GM18909 (cell line): ENCODE results near the gene ZFAND2A.
"Not testable (repeated sequence)": the region's sequence is repeated elsewhere in the genome, so short reads cannot be mapped to it uniquely, and the experiment has no call there.

ENCODE experiments used
- ATAC-seq: cut with Tn5 transposase; IDR thresholded peaks from one replicate; pipeline ENCODE4 v1.9.1; 2021; ENCODE audit warnings: mild to moderate bottlenecking; ENCODE audit not compliant: unreplicated experiment, poor library complexity

The ZFAND2A gene

DNA sequence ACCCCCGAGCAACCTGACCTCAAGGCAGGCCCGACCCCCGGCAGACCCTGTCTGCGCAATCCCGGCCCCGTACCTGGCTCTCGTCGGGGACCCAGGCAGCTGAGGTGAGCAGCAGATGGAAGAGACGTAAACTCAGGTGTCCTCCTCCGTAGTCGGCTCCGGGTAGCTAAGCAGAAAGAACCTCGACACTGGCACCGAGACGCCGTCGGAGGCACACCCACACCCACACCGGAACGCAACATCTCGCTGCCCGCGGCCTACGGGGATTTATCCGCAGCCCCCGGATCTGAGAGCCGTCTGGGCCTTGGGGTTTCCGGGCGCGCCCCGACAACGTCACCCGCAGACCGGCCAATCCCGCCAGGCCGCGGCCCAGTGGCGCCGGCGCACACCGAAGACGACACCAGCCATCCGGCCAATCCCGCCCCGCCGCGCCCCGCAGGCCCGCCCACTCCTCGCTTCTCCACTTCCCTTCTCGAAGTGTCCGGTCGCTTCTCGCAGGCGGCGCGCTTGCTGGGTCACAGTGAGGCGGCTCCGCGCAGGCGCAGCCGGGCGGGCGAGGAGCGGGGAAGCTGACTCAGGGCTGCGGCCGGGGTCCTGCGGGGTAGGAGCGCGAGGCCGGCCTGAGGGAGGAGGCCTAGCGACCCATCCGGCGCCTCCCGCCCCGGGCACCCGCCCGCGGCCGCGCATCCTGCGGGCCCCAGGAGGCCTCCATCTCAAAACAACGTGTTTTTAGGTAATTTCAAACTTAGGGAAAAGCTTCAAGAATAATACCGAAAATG, at the start of gene ZFAND2A:
TSS of gene ZFAND2A (minus strand) at position 306 of the 779 bp plus-strand sequence. CDS start 1,984 bp downstream, outside the sequence.
- ATAC-seq = peak; percentile 97

DNA sequence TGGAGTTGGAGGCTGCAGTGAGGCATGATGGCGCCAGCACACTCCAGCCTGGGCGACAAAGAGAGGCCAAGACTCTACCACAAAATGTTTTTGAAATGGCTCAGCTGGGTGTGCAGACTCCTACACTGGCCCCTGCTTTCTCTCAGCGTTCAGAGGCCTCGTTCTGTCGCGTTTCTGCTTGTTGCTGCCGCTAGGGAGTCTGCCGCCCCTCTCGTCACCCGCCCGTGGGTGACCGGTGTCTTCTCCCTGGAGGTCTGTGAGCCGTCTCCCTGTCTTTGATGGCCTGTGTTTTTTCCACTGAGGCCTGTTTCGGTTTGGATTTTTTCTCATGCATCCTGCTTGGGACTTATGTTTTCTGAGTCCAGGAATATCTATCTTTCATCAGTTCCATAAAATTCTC, 49.1 kb upstream of the ZFAND2A start:
- no peak for ATAC-seq

GRCh38 chr7:1205742-1206141, 45.7 kb upstream of the ZFAND2A start:
- not testable (repeated sequence) for ATAC-seq

DNA sequence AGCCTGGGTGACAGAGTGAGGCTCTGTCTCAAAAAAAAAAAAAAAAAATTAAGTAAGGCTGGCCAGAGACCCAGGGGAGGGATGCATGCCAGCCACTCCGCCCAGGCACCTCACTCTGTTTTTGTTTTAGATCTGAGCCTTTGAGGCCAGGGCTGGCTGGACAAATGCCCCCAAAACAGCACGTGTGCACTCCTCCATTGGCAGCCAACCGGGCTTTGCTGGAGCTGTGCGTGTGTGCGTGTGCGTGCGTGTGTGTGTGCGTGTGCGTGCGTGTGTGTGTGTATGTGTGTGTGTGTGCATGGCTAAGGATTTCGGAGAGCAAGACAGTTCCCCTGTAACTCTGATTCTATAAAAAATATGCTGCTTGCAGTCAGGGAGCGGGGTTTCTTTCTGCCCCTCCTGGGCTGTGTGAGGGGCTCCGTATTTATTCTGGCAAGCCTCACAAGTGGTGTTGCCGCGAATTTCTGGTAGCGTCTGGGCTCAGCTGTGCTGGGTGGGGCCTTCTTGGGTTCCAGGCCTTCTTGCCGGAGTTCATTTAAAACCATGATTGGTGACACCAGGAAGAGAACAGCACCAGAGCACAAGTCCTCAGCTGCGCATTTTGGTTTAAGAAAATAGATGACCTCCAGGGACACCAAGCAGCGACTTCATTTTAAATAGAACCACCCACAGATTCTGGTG, 44.6 kb upstream of the ZFAND2A start:
- ATAC-seq = no peak

GRCh38 chr7:1202914-1203313, 42.9 kb upstream of the ZFAND2A start:
- not testable (repeated sequence) for ATAC-seq

GRCh38 chr7:1201916-1202315, 41.9 kb upstream of the ZFAND2A start:
- ATAC-seq = no peak

- ATAC-seq = no peak
Observed at GRCh38 chr7:1200045-1200444, 40.0 kb upstream of the ZFAND2A start.

- ATAC-seq = no peak
Observed at GRCh38 chr7:1197997-1198625, 38.1 kb upstream of the ZFAND2A start.

- ATAC-seq = no peak
Observed at GRCh38 chr7:1196950-1197349, 37.0 kb upstream of the ZFAND2A start.

DNA sequence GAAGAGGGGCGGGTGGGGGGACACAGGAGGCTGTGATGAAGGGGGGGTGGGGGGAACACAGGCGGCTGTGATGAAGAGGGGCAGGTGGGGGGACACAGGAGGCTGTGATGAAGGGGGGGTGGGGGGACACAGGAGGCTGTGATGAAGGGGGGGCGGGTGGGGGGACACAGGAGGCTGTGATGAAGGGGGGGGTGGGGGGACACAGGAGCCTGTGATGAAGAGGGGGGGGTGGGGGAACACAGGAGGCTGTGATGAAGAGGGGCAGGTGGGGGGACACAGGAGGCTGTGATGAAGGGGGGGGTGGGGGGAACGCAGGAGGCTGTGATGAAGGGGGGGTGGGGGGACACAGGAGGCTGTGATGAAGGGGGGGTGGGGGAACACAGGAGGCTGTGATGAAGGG, 36.4 kb upstream of the ZFAND2A start:
- not testable (repeated sequence) for ATAC-seq

DNA sequence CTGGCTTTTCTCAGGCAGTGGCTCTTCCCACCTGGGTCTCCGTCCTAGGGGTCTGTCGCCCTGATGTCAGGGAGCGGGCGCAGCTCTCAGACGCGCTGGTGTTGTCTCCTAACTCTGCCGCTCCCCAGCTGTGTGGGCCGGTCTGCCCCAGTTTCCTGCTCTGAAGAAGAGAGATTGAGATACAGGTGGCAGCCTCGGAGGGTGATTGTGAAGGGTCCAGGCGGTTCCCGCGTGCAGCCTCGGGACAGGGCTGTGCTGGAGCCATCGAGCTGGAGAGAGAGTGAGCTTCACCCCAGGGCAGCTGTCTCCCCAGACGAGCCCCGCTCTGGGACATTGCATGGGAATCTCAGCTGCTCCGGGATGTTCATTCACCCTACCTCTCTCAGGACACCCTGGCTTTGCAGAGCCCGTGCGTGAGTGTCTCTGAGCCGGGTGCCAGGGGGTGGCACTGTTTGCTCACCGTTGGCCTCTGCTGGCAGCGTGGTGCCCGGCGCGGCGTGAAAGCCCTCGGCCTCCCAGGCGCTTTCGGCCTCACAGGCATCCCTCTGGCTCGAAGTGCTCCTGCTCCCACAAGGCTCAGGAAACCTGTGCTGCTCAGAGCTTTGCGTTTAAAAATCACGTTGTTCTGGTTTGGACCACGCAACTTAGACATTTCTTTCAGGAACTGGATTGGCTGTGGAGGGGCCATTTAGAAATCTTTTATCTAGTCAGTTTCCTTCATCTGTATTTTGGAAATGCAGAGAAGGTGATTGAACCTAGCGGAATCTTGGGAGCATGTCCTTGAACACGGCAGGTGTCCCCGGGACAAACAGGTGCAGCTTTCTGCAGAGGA, 33.8 kb upstream of the ZFAND2A start:
- no peak for ATAC-seq

GRCh38 chr7:1192171-1192676, 32.2 kb upstream of the ZFAND2A start:
- no peak for ATAC-seq

GRCh38 chr7:1189986-1190772, 30.2 kb upstream of the ZFAND2A start:
- no peak for ATAC-seq

DNA sequence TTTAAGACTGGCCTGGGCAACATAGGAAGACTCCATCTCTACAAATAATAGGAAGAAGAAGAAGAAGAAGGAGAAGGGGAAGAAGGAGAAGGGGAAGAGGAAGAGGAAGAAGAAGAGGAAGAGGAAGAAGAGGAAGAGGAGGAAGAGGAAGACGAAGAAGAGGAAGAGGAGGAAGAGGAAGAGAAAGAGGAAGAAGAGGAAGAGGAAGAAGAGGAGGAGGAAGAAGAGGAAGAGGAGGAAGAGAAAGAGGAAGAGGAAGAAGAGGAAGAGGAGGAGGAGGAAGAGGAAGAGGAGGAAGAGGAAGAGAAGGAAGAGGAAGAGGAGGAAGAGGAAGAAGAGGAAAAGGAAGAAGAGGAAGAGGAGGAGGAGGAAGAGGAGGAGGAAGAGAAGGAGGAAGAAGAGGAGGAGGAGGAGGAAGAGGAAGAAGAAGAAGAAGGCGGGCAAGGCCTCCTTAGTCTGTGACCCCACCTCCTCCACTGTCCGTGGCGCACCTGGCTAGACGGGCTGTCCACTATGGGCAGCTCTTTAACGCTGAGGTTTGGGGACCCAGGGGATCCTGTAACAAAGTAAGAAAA, 28.8 kb upstream of the ZFAND2A start:
- no peak for ATAC-seq

DNA sequence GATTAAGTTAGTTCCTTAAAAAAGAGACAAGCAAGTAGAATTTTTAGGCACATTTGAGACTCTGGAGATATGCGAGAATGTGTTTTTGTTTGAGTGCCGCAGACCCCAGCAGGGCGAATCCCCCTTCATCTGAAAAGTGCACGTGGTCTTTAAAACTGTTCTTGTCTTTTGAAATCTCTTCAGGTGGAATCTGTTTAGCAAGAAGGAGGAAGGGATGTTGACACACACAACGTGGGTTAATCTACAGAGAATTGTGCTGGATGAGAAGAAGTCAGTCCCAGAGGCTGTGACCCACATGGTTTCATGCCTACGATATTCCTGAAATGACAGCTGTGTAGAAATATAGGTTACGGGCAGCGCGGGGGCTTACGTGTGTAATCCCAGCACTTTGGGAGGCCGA, 27.1 kb upstream of the ZFAND2A start:
- no peak for ATAC-seq

GRCh38 chr7:1181640-1182039, 21.6 kb upstream of the ZFAND2A start:
- no peak for ATAC-seq

DNA sequence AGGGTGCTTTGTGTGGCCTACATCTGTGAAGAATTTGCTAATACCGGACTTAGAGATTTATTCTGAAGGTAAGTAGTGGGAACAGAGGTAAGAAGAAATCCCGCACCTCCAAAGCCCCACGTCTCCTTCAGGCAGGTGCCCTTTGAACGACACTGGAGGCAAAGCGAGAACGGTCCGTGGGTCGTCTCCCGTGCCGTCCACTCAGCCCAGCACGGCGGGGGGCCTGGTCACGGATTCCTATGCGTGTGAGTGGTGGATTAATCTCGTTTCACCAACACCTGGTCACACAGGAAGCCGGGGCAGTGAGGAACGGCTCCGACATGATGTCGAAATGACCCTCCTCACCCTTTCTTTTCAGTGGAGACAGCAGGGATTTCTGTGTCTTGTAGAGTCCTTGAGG, 21.0 kb upstream of the ZFAND2A start:
- ATAC-seq = no peak

GRCh38 chr7:1176891-1177373, 16.9 kb upstream of the ZFAND2A start:
- peak; percentile 44 for ATAC-seq
